Astrocyte of the cerebellum (primary cell): Measurements from ENCODE around the gene POU2AF2.

Experiments used
- DNase-seq: peaks from one replicate; pipeline ENCODE4 v3.0.0-alpha.2; 2011; ENCODE audit warnings: low read depth
- H3K4me3 ChIP-seq: 2 replicates; pipeline ENCODE4 v1.5.1; 2011; ENCODE audit warnings: mild to moderate bottlenecking, low read depth, low read length, moderate library complexity
- in situ Hi-C: cut with HindIII; loops from 2 replicates; pipeline ENCODE4 v1.10.0; 2017; ENCODE audit warnings: low sequenced_read_pairs
- TF ChIP-seq, protein P1 (sequence below): IDR thresholded peaks from 2 replicates; pipeline ENCODE4 v1.5.1; 2012; ENCODE audit warnings: low read length, low read depth, moderate library complexity, mild to moderate bottlenecking; ENCODE audit errors: missing control alignments

POU2AF2 gene

DNA sequence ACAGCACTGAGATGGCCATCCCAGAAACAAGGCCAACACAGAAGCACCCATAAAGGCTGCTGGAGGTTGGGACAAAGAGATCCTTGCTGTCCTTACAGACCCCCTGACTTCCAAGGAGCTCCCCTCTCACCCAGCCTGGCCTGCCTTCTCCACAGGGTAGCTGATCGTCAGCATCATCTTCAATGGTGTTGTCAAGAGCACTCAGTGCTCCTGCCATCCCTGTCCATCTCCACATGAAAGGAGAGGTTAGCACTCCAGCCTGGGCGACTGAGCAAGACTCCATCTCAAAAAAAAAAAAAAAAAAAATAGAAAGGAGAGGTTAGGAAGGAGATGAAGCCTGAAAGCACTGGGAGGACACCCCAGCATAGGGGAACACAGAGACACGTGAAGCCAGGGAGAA lies 50.7 kb downstream of the POU2AF2 start:
- TF ChIP-seq, protein P1, sequence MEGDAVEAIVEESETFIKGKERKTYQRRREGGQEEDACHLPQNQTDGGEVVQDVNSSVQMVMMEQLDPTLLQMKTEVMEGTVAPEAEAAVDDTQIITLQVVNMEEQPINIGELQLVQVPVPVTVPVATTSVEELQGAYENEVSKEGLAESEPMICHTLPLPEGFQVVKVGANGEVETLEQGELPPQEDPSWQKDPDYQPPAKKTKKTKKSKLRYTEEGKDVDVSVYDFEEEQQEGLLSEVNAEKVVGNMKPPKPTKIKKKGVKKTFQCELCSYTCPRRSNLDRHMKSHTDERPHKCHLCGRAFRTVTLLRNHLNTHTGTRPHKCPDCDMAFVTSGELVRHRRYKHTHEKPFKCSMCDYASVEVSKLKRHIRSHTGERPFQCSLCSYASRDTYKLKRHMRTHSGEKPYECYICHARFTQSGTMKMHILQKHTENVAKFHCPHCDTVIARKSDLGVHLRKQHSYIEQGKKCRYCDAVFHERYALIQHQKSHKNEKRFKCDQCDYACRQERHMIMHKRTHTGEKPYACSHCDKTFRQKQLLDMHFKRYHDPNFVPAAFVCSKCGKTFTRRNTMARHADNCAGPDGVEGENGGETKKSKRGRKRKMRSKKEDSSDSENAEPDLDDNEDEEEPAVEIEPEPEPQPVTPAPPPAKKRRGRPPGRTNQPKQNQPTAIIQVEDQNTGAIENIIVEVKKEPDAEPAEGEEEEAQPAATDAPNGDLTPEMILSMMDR: no peak
- DNase-seq: no peak
- H3K4me3 ChIP-seq: no peak overlapping the region
- in situ Hi-C loops: loop anchor here (25.0 kb wide), 1 partner anchor 141 kb away; no protein-coding TSS in a partner anchor

DNA sequence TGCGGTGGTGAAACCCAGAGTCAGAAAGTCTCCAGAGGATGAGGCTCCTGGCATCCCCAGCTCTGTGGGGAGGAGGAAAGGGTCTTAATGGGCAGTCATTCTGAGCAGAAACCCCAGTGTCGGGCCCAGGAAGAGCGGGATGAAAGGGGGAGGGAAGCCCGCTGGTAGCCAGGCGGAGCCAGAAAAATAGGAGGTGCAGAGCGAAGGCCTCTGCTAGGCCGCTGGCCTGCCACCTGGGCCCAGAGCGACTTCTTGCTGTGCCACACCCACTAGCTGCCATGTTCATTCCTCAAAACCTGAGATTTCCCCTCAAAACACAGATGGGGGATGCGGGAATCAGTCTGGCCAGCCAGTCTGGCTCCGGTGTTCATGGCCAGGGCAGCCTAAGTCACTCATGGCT lies 52.2 kb downstream of the POU2AF2 start:
- in situ Hi-C loops: loop anchor here (25.0 kb wide), 1 partner anchor 140 kb away; no protein-coding TSS in a partner anchor
- TF ChIP-seq, protein P1: no peak
- no peak for DNase-seq
- H3K4me3 ChIP-seq: no peak overlapping the region

DNA sequence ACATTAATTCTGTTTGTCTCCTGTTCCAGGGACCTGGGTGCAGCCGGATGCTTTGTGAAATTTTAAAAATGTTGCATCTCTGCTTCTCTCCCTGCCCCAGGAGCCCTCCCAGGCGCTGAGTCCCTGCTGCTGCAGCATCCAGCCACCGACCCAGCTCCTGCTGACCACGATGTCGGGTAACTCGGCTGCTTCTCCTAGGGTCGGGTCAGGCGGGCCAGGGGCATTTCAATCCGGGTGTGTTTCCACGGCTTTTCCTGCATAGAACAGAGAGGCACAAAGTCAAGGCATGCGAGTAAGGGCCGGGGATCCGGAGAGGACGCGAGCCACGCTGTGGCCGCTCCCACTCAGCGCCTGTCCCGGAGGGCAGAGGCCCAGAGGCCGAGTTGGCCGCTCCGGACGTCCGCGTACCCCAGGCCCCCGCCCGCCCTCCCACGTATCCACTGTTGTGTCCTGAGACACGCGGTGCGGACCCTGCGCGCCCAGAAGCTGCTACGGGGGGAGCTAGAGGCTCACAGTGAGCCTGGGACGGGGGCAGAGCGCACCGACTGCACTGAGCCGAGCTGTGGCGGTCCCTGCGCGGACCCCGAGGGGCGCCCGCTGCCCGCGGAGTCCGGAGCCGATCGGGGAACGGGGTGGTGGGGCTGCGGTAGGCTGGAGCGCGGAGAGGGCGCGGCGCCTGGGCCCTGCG lies 53.0 kb downstream of the POU2AF2 start, which contains the start of gene POU2AF3:
Gene POU2AF3 (plus strand): TSS at position 134 of the 688 bp plus-strand sequence. CDS start 36 bp downstream, at position 170.
- peak within 1 kb of the TSS; percentile 53 for H3K4me3 ChIP-seq
- DNase-seq: no peak
- in situ Hi-C loops: loop anchor here (25.0 kb wide), 1 partner anchor 139 kb away; no protein-coding TSS in a partner anchor
- TF ChIP-seq, protein P1: no peak

DNA sequence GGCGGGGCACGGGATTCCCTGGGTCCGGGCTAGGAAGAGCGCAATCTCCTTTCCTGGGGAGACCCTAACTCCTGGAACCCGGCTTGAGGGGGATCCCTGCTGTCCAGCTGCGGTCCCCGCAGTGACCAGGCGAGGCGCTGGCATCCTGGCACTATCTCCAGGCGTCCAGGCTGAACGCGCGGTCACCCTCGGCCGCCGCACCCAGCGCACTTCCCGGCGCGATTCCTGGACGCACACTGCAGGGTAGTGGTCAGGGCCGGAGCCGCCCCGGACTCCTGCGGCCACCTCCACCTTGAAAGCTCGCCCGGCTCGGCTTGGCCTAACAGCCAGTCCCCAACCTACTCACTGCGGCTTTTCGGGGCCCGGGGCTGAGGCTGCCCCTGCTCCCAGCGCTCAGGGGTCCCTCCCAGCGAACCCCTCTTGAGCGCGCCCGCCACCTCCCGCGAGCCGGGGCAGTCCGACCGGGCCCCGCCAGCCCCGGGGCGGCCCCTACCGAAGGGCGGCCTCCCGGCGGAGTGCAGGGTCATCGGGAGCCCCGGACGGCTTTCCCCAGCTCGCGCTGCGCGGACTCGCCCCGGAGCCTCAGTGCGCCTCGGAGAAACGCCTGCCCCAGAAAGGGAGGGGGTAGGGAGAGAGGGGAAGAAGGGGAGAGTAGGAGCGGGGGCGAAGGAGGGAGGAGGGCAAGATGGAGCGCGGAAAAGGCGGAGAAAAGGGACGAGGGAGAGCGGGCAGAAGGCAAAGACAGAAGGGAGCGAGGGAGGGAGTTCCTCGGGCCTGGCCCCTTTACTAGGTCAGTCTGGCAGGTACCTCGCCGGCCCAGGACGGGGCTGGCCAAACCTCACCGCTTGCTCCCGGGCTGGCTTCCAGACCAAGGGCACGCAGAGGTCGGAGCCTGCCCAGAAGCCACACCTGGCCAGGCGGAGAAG lies 53.8 kb downstream of the POU2AF2 start:
- H3K4me3 ChIP-seq: peak overlapping the region; percentile 53
- in situ Hi-C loops: loop anchor here (25.0 kb wide), 1 partner anchor 138 kb away; no protein-coding TSS in a partner anchor
- TF ChIP-seq, protein P1: peak; percentile 58
- no peak for DNase-seq

DNA sequence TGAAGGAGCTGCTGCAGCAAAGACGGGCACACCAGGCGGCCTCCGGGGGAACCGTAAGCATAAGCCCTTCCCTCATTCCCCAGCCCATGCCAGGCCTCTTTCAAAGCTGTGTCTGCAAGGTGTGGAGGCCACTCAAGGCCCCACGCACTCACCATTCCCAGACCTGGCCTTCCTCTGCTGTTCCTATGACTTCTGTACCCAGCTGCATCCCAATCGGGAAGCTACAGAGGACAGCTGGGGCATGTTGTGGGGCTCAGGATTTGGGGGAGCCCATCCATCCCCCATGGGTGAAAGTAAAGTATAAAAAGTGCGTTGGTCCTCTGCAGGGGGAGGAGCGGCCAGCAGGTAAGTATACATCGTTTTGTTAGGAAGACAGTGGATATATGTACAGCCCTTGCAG lies 55.0 kb downstream of the POU2AF2 start:
- DNase-seq: no peak
- H3K4me3 ChIP-seq: no peak overlapping the region
- in situ Hi-C loops: no loop called here
- TF ChIP-seq, protein P1: no peak

DNA sequence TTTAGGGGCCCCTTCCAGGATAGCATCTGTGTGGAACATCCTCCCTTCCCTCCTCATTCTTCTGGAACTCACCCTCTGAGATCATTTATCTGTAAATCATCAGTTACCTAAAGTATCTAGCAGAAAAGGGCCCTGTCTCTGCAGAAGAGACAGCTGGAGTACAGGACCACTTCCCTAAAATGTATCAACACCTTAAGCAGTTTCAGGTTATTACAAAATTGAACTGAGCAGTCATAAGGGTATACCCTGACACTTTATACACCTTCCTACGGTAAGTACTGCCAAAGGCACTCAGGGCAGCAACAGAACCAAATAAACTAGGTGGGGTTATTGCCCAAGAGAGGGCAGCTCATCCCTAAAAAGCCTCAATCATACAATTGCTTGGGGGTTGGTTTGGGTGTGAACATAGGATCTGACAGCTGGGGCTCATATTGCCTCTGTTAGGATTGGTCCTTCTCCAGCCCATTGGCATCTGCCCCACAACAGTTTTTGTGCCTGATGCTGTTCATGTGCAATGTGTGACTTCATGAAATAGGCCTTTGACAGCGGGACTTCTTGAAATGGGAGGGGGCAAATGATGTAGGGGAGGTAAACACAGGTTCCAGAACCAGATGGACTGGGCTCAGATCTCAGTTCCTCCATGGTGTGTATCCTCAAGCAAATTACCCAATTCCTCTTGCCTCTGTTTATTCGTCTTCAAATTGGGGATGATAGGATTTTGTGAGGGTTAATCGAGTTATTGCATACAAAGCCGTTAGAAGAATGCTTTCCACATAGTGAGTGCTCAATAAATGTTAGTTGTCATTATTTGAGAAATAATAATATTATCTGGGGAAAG lies 55.7 kb downstream of the POU2AF2 start:
- in situ Hi-C loops: no loop called here
- no peak for DNase-seq
- no peak overlapping the region for H3K4me3 ChIP-seq
- TF ChIP-seq, protein P1: no peak
